ENCODE measurements around the gene SLC9A6.
"Not testable (repeated sequence)": the region's sequence is repeated elsewhere in the genome, so short reads cannot be mapped to it uniquely, and the experiment has no call there.

Gene SLC9A6

GRCh38 chrX:136086521-136086920 lies 101.3 kb downstream of the SLC9A6 start (continued):
- TF ChIP-seq ZBTB48 (tag by site-specific recombination; IDR thresholded peaks at IDR 0.05), result no peak
- no peak for TF ChIP-seq ZNF707 (tag by site-specific recombination; IDR thresholded peaks at IDR 0.05)
- TF ChIP-seq, protein P1, sequence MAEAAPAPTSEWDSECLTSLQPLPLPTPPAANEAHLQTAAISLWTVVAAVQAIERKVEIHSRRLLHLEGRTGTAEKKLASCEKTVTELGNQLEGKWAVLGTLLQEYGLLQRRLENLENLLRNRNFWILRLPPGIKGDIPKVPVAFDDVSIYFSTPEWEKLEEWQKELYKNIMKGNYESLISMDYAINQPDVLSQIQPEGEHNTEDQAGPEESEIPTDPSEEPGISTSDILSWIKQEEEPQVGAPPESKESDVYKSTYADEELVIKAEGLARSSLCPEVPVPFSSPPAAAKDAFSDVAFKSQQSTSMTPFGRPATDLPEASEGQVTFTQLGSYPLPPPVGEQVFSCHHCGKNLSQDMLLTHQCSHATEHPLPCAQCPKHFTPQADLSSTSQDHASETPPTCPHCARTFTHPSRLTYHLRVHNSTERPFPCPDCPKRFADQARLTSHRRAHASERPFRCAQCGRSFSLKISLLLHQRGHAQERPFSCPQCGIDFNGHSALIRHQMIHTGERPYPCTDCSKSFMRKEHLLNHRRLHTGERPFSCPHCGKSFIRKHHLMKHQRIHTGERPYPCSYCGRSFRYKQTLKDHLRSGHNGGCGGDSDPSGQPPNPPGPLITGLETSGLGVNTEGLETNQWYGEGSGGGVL (tag by site-specific recombination; IDR thresholded peaks at IDR 0.05), result no peak
- no peak for TF ChIP-seq ZNF394 (tag by site-specific recombination; IDR thresholded peaks at IDR 0.05; ENCODE audit: borderline replicate concordance)
- no peak for TF ChIP-seq ZNF555 (tag by site-specific recombination; conservative IDR thresholded peaks at IDR 0.05)
- no peak for TF ChIP-seq ZNF214 (tag by site-specific recombination; IDR thresholded peaks at IDR 0.05; ENCODE audit: borderline replicate concordance)
- TF ChIP-seq ZNF48 (tag by site-specific recombination; IDR thresholded peaks at IDR 0.05), result no peak

GRCh38 chrX:136091898-136092297 lies 106.7 kb downstream of the SLC9A6 start:
- H3K4me3 ChIP-seq (ENCODE audit: low read depth, low read length); H3K27ac ChIP-seq (ENCODE audit: extremely low read depth, low read depth, low read length); CTCF ChIA-PET; H3K4me1 ChIP-seq (ENCODE audit: control insufficient read depth, insufficient read depth, low read length); POLR2A ChIA-PET; H3K9me3 ChIP-seq (ENCODE audit: control insufficient read depth, insufficient read depth, low read depth, low read length); H3K36me3 ChIP-seq (ENCODE audit: control insufficient read depth in 2 of 2, insufficient read depth in 1 of 2, low read length in 2 of 2): not testable (repeated sequence)

GRCh38 chrX:136094962-136095361 lies 109.7 kb downstream of the SLC9A6 start:
- TF ChIP-seq GLI2 (tag by site-specific recombination; IDR thresholded peaks at IDR 0.05; ENCODE audit: borderline replicate concordance, low read depth), result no peak
- peak; percentile 60; the same call in 1 of the 2 replicates for TF ChIP-seq ELK4 (IDR thresholded peaks at IDR 0.05; ENCODE audit: borderline replicate concordance, low read depth, low read length)
- POLR2A ChIA-PET, result no interaction called here
- CTCF ChIA-PET, result interaction anchor here (0.6 kb wide), 1 partner anchor 100 kb away, joined by 3 read pairs; no protein-coding TSS in a partner anchor

More at GRCh38 chrX:136094962-136095361, 109.7 kb downstream of the SLC9A6 start:
- Histone ChIP-seq H3K4me3 (ENCODE audit: low read depth, low read length) (no peak overlapping the region), H3K4me1 (ENCODE audit: control insufficient read depth, insufficient read depth, low read length) (no peaks in the 10 kb centered on the region), H3K27ac (ENCODE audit: extremely low read depth, low read depth, low read length) (no peak overlapping the region), H3K9me3 (ENCODE audit: control insufficient read depth, insufficient read depth, low read depth, low read length) (no peaks in the 10 kb centered on the region), H3K36me3 (ENCODE audit: control insufficient read depth in 2 of 2, insufficient read depth in 1 of 2, low read length in 2 of 2) (no peaks in the 10 kb centered on the region)
